Measurements from ENCODE around the gene TBX18.

The TBX18 gene

GRCh38 chr6:84764332-84765049, at the start of gene TBX18:
Gene TBX18 (minus strand): TSS chr6:84764598. CDS start chr6:84764181, 417 bp downstream.
- peak; percentile 99 for DNase-seq

- no peak for DNase-seq
Measured at GRCh38 chr6:84811351-84811750, 47.0 kb upstream of the TBX18 start.

GRCh38 chr6:84809455-84809854, 45.1 kb upstream of the TBX18 start:
- no peak for DNase-seq

GRCh38 chr6:84808491-84809061, 44.2 kb upstream of the TBX18 start:
- DNase-seq = no peak

- no peak for DNase-seq
Measured at GRCh38 chr6:84805145-84805544, 40.7 kb upstream of the TBX18 start.

GRCh38 chr6:84804720-84805119, 40.3 kb upstream of the TBX18 start:
- DNase-seq = peak; percentile 32

- no peak for DNase-seq
Measured at GRCh38 chr6:84801250-84801649, 36.9 kb upstream of the TBX18 start.

- DNase-seq = peak; percentile 21
Measured at GRCh38 chr6:84798257-84798656, 33.9 kb upstream of the TBX18 start.

GRCh38 chr6:84796343-84796742, 31.9 kb upstream of the TBX18 start:
- no peak for DNase-seq

- no peak for DNase-seq
Measured at GRCh38 chr6:84791927-84792326, 27.5 kb upstream of the TBX18 start.

GRCh38 chr6:84791233-84791632, 26.8 kb upstream of the TBX18 start:
- DNase-seq = peak; percentile 60

GRCh38 chr6:84789170-84789569, 24.8 kb upstream of the TBX18 start:
- DNase-seq = no peak

- DNase-seq = no peak
Measured at GRCh38 chr6:84788689-84789088, 24.3 kb upstream of the TBX18 start.

- no peak for DNase-seq
Measured at GRCh38 chr6:84785671-84786070, 21.3 kb upstream of the TBX18 start.

GRCh38 chr6:84779917-84780316, 15.5 kb upstream of the TBX18 start:
- DNase-seq = no peak

- DNase-seq = no peak
Measured at GRCh38 chr6:84779380-84779779, 15.0 kb upstream of the TBX18 start.

- peak; percentile 86 for DNase-seq
Measured at GRCh38 chr6:84777888-84778287, 13.5 kb upstream of the TBX18 start.

GRCh38 chr6:84776392-84776791, 12.0 kb upstream of the TBX18 start:
- no peak for DNase-seq

GRCh38 chr6:84775751-84776150, 11.4 kb upstream of the TBX18 start:
- no peak for DNase-seq

GRCh38 chr6:84774985-84775284, 10.5 kb upstream of the TBX18 start:
- no peak for DNase-seq

- DNase-seq = peak; percentile 62
Measured at GRCh38 chr6:84774157-84774984, 10.0 kb upstream of the TBX18 start.

GRCh38 chr6:84773431-84774156, 9.2 kb upstream of the TBX18 start:
- peak; percentile 45 for DNase-seq

- DNase-seq = no peak
Measured at GRCh38 chr6:84773133-84773430, 8.7 kb upstream of the TBX18 start.

Measured in EL (cell line).